NCI-H748 treated with DMSO at 0.1 percent for 48 hours (cell line): ENCODE results near the gene MYO1D.
"Not testable (repeated sequence)": the region's sequence is repeated elsewhere in the genome, so short reads cannot be mapped to it uniquely, and the experiment has no call there.

Source experiments
- DNase-seq: peaks from one replicate; lab custom pipeline; 2025; lab: John Stamatoyannopoulos, UW

MYO1D gene

GRCh38 chr17:32773856-32774694 lies 102.8 kb downstream of the MYO1D start:
- DNase-seq = no peak

- no peak for DNase-seq
Measured at GRCh38 chr17:32772453-32773025, 104.4 kb downstream of the MYO1D start.

- no peak for DNase-seq
Measured at GRCh38 chr17:32771396-32771795, 105.5 kb downstream of the MYO1D start.

GRCh38 chr17:32769846-32770245 lies 107.1 kb downstream of the MYO1D start:
- DNase-seq = peak; percentile 3

GRCh38 chr17:32763855-32764439 lies 113.0 kb downstream of the MYO1D start:
- no peak for DNase-seq

GRCh38 chr17:32759476-32759875 lies 117.4 kb downstream of the MYO1D start:
- DNase-seq = no peak

GRCh38 chr17:32757963-32758362 lies 119.0 kb downstream of the MYO1D start:
- DNase-seq = no peak

- no peak for DNase-seq
Measured at GRCh38 chr17:32756696-32757095, 120.2 kb downstream of the MYO1D start.

GRCh38 chr17:32755045-32755805 lies 121.7 kb downstream of the MYO1D start:
- peak; percentile 80 for DNase-seq

- no peak for DNase-seq
Measured at GRCh38 chr17:32752934-32753333, 124.0 kb downstream of the MYO1D start.

GRCh38 chr17:32747856-32748255 lies 129.1 kb downstream of the MYO1D start:
- no peak for DNase-seq

- DNase-seq = no peak
Measured at GRCh38 chr17:32746698-32747097, 130.2 kb downstream of the MYO1D start.

- DNase-seq = no peak
Measured at GRCh38 chr17:32746280-32746679, 130.6 kb downstream of the MYO1D start.

- DNase-seq = no peak
Measured at GRCh38 chr17:32742681-32743538, 134.0 kb downstream of the MYO1D start.

- DNase-seq = no peak
Measured at GRCh38 chr17:32741381-32741780, 135.5 kb downstream of the MYO1D start.

- DNase-seq = no peak
Measured at GRCh38 chr17:32739722-32740121, 137.2 kb downstream of the MYO1D start.

GRCh38 chr17:32739151-32739550 lies 137.8 kb downstream of the MYO1D start:
- not testable (repeated sequence) for DNase-seq

GRCh38 chr17:32733401-32733800 lies 143.5 kb downstream of the MYO1D start:
- DNase-seq = no peak

- no peak for DNase-seq
Measured at GRCh38 chr17:32732900-32733299, 144.0 kb downstream of the MYO1D start.

- no peak for DNase-seq
Measured at GRCh38 chr17:32732296-32732642, 144.7 kb downstream of the MYO1D start.

- DNase-seq = no peak
Measured at GRCh38 chr17:32731556-32732295, 145.2 kb downstream of the MYO1D start.
